Colonic mucosa (tissue), 4 donors: ENCODE data around the gene ESR2. TPM values are rescaled to one million over a fixed set of nuclear protein-coding genes. Genes with fewer than 3 reads are reported as not detected.

ENCODE experiments used
- DNase-seq: peaks from one replicate; pipeline ENCODE4 v3.0.0-alpha.2; 2020
- H3K27ac ChIP-seq: fragments of 200-600 bp; one replicate; pipeline ENCODE4 v1.8.0; 2021
- H3K27me3 ChIP-seq: fragments of 200-600 bp; one replicate; pipeline ENCODE4 v1.8.0; 2021
- H3K36me3 ChIP-seq: fragments of 200-600 bp; one replicate; pipeline ENCODE4 v1.8.0; 2021
- H3K4me1 ChIP-seq: fragments of 200-600 bp; one replicate; pipeline ENCODE4 v1.8.0; 2021; ENCODE audit warnings: mild to moderate bottlenecking
- H3K4me3 ChIP-seq: fragments of 200-600 bp; one replicate; pipeline ENCODE4 v1.8.0; 2021
- H3K9ac ChIP-seq, 2 donors: one replicate each; pipeline ENCODE4 v1.7.0; 2013; ENCODE audit warnings: control low read depth in 2 of 2, low read depth in 2 of 2, low read length in 2 of 2
- H3K9me3 ChIP-seq: fragments of 200-600 bp; one replicate; pipeline ENCODE4 v1.8.0; 2021
- intact Hi-C: fragments of 100-400 bp; cut with DNase I; formaldehyde crosslinking; loops from one replicate; pipeline ENCODE4 v1.14.1; 2022
- total RNA-seq, 2 donors: library from RNA; stranded (reverse); fragmentation: NEBNext Ultra II Directional in 1 of 2; extraction: Animal tissue kit (Norgen Biotek cat#: 25700) in 1 of 2; gene quantifications; one replicate each; pipeline ENCODE4 v1.2.1, GENCODE V29; 2021
- TF ChIP-seq, protein P1 (sequence below): fragments of 200-600 bp; IDR thresholded peaks from one replicate; pipeline ENCODE4 v1.8.0; 2022; ENCODE audit warnings: antibody characterized with exemption, mild to moderate bottlenecking
- donor health status: healthy.
- donor health status: DM: no; HTN: no; CAD: no.
- donor health status: DM: no; HTN: no; CAD: no.

ESR2 gene
- total RNA-seq, 2 donors from 2014 or later = 0.42 to 0.85 TPM

DNA sequence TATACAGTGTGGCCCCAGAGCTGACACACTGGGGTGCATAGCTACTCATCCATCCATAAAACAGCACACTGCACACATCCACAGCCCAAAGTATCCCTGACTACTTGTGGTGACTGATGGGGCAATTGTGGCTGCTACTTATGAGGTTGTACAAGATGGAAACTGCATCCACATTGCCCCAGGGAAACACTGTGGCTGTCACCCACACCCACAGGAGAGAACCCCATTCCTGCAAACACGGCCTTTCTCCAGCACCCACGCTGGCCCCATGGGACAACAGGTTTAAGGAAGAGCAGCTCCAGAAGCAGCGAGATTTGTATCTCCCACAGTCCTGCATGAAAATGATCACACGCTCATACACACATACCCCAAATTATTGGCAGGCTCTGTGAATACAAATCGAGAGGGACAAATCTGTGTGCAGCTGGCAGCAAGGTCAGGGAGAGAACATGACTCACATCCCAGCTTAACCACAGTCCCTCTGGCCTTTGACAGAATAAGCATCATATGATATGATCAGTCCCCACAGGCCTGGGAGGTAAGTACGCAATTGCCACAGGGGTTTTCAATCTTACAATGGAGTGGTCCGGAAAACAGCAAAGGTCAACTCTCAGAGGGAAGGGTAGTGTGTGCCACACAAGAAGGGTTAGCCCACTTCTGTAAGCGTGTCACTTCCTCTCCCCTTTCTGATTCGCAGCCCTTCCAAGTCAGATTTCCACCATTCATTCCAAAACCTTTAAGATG, 61.9 kb downstream of the ESR2 start:
- Histone ChIP-seq H3K36me3 (peaks cover 7% of the 10 kb centered on the region), H3K4me1 (no peaks in the 10 kb centered on the region), H3K4me3 (no peak overlapping the region), H3K27me3 (no peaks in the 10 kb centered on the region), H3K9me3 (no peaks in the 10 kb centered on the region), H3K27ac (no peak overlapping the region), H3K9ac (no peak overlapping the region)
- DNase-seq = no peak
- intact Hi-C loops = loop anchor here (5.0 kb wide), 1 partner anchor 50 kb away; no protein-coding TSS in a partner anchor
- TF ChIP-seq, protein P1, sequence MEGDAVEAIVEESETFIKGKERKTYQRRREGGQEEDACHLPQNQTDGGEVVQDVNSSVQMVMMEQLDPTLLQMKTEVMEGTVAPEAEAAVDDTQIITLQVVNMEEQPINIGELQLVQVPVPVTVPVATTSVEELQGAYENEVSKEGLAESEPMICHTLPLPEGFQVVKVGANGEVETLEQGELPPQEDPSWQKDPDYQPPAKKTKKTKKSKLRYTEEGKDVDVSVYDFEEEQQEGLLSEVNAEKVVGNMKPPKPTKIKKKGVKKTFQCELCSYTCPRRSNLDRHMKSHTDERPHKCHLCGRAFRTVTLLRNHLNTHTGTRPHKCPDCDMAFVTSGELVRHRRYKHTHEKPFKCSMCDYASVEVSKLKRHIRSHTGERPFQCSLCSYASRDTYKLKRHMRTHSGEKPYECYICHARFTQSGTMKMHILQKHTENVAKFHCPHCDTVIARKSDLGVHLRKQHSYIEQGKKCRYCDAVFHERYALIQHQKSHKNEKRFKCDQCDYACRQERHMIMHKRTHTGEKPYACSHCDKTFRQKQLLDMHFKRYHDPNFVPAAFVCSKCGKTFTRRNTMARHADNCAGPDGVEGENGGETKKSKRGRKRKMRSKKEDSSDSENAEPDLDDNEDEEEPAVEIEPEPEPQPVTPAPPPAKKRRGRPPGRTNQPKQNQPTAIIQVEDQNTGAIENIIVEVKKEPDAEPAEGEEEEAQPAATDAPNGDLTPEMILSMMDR = no peak

DNA sequence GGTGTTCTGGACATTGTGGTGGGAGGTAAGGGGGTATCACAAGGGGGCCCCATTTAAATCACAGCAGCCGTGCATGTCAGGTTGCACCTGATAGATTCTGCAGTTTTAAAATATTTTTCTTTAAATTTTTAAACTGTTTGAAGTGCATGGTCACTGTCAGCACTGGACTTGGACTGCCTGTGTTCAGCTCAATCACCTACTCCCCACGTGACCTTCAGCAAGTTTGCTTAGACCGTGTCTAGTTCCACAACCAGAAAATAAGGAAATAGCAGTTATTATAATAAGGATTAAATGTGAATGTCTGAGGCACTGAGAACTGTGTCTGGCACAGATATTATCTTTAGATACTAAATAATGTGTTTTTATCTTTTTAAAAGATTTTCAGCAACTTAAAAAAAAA, 64.7 kb downstream of the ESR2 start:
- Histone ChIP-seq H3K4me3 (no peak overlapping the region), H3K4me1 (no peaks in the 10 kb centered on the region), H3K9me3 (no peaks in the 10 kb centered on the region), H3K9ac (no peak overlapping the region), H3K36me3 (peaks cover 14% of the 10 kb centered on the region), H3K27ac (no peak overlapping the region), H3K27me3 (no peaks in the 10 kb centered on the region)
- no peak for DNase-seq
- intact Hi-C loops = no loop called here
- TF ChIP-seq, protein P1 = no peak

DNA sequence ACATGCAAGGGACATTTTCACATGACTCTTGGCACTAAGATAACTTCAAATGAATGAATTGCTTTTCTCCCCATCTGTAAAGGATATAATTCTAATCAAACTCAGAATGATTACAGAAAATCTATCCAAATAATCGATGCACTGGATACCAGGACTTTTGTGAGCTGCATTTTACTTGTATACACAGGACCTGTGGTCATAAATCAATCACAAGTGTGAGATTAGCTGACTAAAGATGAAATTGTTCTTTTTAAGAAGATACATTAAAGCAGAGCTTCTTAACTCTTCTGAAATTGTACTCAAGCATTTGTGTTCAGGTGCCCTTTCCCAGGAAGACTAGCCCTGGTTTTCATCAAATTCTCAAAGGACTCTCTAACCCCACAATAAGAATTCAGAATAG, 66.3 kb downstream of the ESR2 start:
- TF ChIP-seq, protein P1 = no peak
- DNase-seq = no peak
- no peaks in the 10 kb centered on the region for H3K9me3 ChIP-seq
- H3K4me3 ChIP-seq = no peak overlapping the region
- H3K27me3 ChIP-seq = no peaks in the 10 kb centered on the region
- no peaks in the 10 kb centered on the region for H3K4me1 ChIP-seq
- no peak overlapping the region for H3K9ac ChIP-seq
- no peak overlapping the region for H3K27ac ChIP-seq
- intact Hi-C loops = no loop called here
- peaks cover 20% of the 10 kb centered on the region for H3K36me3 ChIP-seq

DNA sequence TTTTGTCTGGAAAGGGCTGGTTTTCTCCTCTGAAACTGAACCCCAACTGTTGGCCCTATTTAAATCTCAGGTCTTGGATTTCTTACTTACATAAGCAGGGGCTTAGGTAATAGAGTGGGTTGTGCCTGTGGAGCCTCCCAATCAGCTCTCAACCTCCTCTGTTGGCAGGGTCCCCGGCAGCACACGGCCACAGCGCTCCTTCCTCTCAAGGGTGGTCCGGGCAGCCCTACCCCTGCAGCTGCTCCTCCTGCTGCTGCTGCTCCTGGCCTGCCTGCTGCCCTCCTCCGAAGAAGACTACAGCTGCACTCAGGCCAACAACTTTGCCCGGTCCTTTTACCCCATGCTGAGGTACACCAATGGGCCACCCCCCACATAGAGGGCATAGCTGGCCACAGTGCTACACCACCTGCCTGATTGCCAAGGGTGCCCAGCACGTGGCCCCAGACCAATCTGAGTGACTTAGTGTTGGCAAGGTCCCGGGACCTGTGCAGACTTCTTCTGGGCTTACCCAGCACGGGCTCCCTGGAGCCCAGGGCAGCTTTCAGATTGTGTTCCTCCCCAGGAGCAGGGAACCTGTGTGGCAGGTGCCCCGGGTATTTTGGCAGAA, 68.9 kb downstream of the ESR2 start:
- no peak for DNase-seq
- peaks cover 22% of the 10 kb centered on the region for H3K36me3 ChIP-seq
- intact Hi-C loops = no loop called here
- H3K4me3 ChIP-seq = no peak overlapping the region
- H3K4me1 ChIP-seq = no peaks in the 10 kb centered on the region
- H3K27me3 ChIP-seq = no peaks in the 10 kb centered on the region
- H3K27ac ChIP-seq = no peak overlapping the region
- TF ChIP-seq, protein P1 = no peak
- H3K9ac ChIP-seq = no peak overlapping the region
- H3K9me3 ChIP-seq = no peaks in the 10 kb centered on the region

DNA sequence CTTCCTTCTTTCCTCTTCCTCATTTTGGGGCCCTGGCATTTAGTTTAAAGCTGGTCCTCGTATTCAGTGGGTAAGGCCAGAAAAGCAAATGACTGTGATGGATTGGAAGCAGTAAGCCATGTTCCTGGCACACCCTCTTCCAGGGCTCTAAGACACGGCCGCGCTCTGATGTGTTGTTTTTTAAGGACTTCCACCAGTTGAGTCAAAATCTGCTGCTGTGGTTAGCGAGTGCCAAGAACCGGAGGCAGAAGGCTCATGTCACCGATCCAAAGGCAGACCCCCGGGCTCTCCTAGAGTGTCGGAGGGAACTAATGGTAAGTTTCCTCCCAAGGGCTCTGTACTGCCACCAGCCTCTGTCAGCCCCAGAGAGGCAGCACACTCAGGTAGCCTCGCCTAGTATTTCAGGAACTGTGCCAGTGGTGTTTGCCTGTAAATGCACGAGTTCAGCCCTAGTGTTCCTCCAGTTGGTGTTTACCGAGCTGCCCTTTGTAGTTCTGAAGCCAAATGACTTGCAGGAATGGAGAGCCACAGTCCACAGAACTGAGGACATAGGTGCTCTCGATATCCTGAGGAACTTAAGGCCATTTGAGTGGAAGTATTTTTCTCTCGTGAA, 72.7 kb downstream of the ESR2 start:
- Histone ChIP-seq H3K4me3 (no peak overlapping the region), H3K4me1 (no peaks in the 10 kb centered on the region), H3K27me3 (no peaks in the 10 kb centered on the region), H3K36me3 (peaks cover 30% of the 10 kb centered on the region), H3K27ac (no peak overlapping the region), H3K9me3 (no peaks in the 10 kb centered on the region), H3K9ac (no peak overlapping the region)
- DNase-seq = no peak
- TF ChIP-seq, protein P1 = no peak
- intact Hi-C loops = no loop called here
